HepG2 (cell line): ENCODE measurements around the gene LPAR1.

ENCODE experiments used
- AKNA ChIP-seq: sonication (generic); formaldehyde crosslinking; IDR thresholded peaks from 2 replicates; pipeline ENCODE4 v1.4.0; 2020; ENCODE audit warnings: missing genetic modification reagents, borderline replicate concordance
- CTCF ChIP-seq: sonication (generic); formaldehyde crosslinking; IDR thresholded peaks from 2 replicates; pipeline ENCODE4 v1.5.0; 2020; ENCODE audit warnings: mild to moderate bottlenecking, missing genetic modification reagents, moderate library complexity
- EZH2 ChIP-seq: conservative IDR thresholded peaks from 2 replicates; pipeline ENCODE4 v1.6.1; 2012; ENCODE audit warnings: mild to moderate bottlenecking, low read depth, low read length, moderate library complexity
- HDAC6 ChIP-seq: fragments of 200-600 bp; sonication (generic); IDR thresholded peaks from 2 replicates; pipeline ENCODE4 v1.7.0; 2017; ENCODE audit warnings: mild to moderate bottlenecking, antibody characterized with exemption, low read length, low read depth
- HNRNPH1 ChIP-seq: fragments of 200-400 bp; formaldehyde crosslinking; optimal IDR thresholded peaks from 2 replicates; pipeline ENCODE3; 2017; ENCODE audit warnings: mild to moderate bottlenecking, low read depth, low read length
- JUN ChIP-seq: sonication (generic); formaldehyde crosslinking; IDR thresholded peaks from 2 replicates; pipeline ENCODE4 v1.4.0; 2020; ENCODE audit warnings: mild to moderate bottlenecking, missing genetic modification reagents
- MTERF4 ChIP-seq: sonication (generic); formaldehyde crosslinking; IDR thresholded peaks from 2 replicates; pipeline ENCODE4 v1.8.0; 2023; ENCODE audit warnings: mild to moderate bottlenecking, missing genetic modification reagents
- RBFOX2 ChIP-seq: fragments of 200-400 bp; formaldehyde crosslinking; IDR thresholded peaks from 2 replicates; pipeline ENCODE4 v1.6.1; 2017; ENCODE audit warnings: low read depth, mild to moderate bottlenecking, low read length
- SCMH1 ChIP-seq: sonication (generic); formaldehyde crosslinking; IDR thresholded peaks from 2 replicates; pipeline ENCODE4 v1.9.0; 2021; ENCODE audit warnings: missing genetic modification reagents, mild to moderate bottlenecking, borderline replicate concordance
- SIN3B ChIP-seq: fragments of 150-350 bp; IDR thresholded peaks from 2 replicates; pipeline ENCODE4 v1.6.1; 2014; ENCODE audit warnings: low read length
- SUZ12 ChIP-seq: fragments of 150-350 bp; IDR thresholded peaks from 2 replicates; pipeline ENCODE4 v1.6.1; 2014; ENCODE audit warnings: low read depth, low read length
- TAF1 ChIP-seq: sonication (generic); formaldehyde crosslinking; IDR thresholded peaks from 2 replicates; pipeline ENCODE4 v1.4.0; 2020; ENCODE audit warnings: missing genetic modification reagents
- ZKSCAN5 ChIP-seq: sonication (generic); formaldehyde crosslinking; IDR thresholded peaks from 2 replicates; pipeline ENCODE4 v1.5.1; 2020; ENCODE audit warnings: mild to moderate bottlenecking, missing genetic modification reagents
- ZNF747 ChIP-seq: sonication (generic); formaldehyde crosslinking; IDR thresholded peaks from 2 replicates; pipeline ENCODE4 v1.8.1; 2023; ENCODE audit warnings: missing genetic modification reagents, mild to moderate bottlenecking, borderline replicate concordance

- TF ChIP-seq CTCF (CRISPR knock-in tag): no peak
- no peak for TF ChIP-seq HDAC6
- TF ChIP-seq ZNF747 (CRISPR knock-in tag): no peak
- TF ChIP-seq HNRNPH1: no peak
- TF ChIP-seq JUN: no peak
- TF ChIP-seq EZH2: no peak
- no peak for TF ChIP-seq AKNA (CRISPR knock-in tag)
- no peak for TF ChIP-seq RBFOX2
- no peak for TF ChIP-seq SCMH1 (CRISPR knock-in tag)
- no peak for TF ChIP-seq ZKSCAN5
- no peak for TF ChIP-seq TAF1
- TF ChIP-seq SUZ12: no peak
- TF ChIP-seq MTERF4 (CRISPR knock-in tag): no peak
- TF ChIP-seq SIN3B: no peak
Observed at GRCh38 chr9:110939047-110939446, 99.2 kb downstream of the LPAR1 start.
